Measurements from ENCODE around the gene YTHDC1. TPM values are rescaled to one million over a fixed set of nuclear protein-coding genes. Genes with fewer than 3 reads are reported as not detected.
"Not testable (repeated sequence)": the region's sequence is repeated elsewhere in the genome, so short reads cannot be mapped to it uniquely, and the experiment has no call there.

YTHDC1 gene
- total RNA-seq, 1 donor from 2014 or later = 46.1 TPM

DNA sequence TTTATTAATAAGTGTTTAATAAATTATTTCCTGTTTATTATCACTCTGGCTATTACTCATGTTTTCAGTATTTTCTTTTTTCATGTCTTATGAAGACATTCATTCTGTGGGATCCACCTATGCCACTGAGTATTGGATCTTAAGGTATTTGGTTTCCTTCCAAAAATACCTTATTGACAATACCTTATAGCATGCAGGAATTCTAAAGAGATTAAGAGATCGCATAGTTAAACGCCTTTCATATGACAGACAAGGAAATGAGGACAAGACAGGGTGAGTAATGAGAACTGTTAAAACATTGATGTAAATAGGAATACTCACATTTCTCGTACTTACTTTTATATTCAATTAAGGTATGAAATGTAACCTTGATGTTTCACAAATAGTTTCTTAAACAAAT lies 66.2 kb downstream of the YTHDC1 start:
- H3K36me3 ChIP-seq (ENCODE audit: control insufficient read depth, insufficient read depth, low read length) = no peaks in the 10 kb centered on the region
- TF ChIP-seq, protein P1, sequence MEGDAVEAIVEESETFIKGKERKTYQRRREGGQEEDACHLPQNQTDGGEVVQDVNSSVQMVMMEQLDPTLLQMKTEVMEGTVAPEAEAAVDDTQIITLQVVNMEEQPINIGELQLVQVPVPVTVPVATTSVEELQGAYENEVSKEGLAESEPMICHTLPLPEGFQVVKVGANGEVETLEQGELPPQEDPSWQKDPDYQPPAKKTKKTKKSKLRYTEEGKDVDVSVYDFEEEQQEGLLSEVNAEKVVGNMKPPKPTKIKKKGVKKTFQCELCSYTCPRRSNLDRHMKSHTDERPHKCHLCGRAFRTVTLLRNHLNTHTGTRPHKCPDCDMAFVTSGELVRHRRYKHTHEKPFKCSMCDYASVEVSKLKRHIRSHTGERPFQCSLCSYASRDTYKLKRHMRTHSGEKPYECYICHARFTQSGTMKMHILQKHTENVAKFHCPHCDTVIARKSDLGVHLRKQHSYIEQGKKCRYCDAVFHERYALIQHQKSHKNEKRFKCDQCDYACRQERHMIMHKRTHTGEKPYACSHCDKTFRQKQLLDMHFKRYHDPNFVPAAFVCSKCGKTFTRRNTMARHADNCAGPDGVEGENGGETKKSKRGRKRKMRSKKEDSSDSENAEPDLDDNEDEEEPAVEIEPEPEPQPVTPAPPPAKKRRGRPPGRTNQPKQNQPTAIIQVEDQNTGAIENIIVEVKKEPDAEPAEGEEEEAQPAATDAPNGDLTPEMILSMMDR (IDR thresholded peaks at IDR 0.05; ENCODE audit: insufficient read depth, low read length, poor library complexity, severe bottlenecking) = no peak
- no peak for DNase-seq (ENCODE audit: low read depth)
- H3K27me3 ChIP-seq (ENCODE audit: control insufficient read depth, insufficient read depth, low read length) = no peaks in the 10 kb centered on the region
- H3K4me3 ChIP-seq (ENCODE audit: low read depth, low read length) = no peak overlapping the region

- TF ChIP-seq, protein P1 (IDR thresholded peaks at IDR 0.05; ENCODE audit: insufficient read depth, low read length, poor library complexity, severe bottlenecking) = no peak
- no peak overlapping the region for H3K4me3 ChIP-seq (ENCODE audit: low read depth, low read length)
- H3K27me3 ChIP-seq (ENCODE audit: control insufficient read depth, insufficient read depth, low read length) = no peaks in the 10 kb centered on the region
- no peak for DNase-seq (ENCODE audit: low read depth)
- no peaks in the 10 kb centered on the region for H3K36me3 ChIP-seq (ENCODE audit: control insufficient read depth, insufficient read depth, low read length)
These were observed 66.8 kb downstream of the YTHDC1 start for GRCh38 chr4:68283095-68283494.

GRCh38 chr4:68281796-68282740 lies 67.8 kb downstream of the YTHDC1 start:
- H3K36me3 ChIP-seq (ENCODE audit: control insufficient read depth, insufficient read depth, low read length); DNase-seq (ENCODE audit: low read depth); H3K27me3 ChIP-seq (ENCODE audit: control insufficient read depth, insufficient read depth, low read length); H3K4me3 ChIP-seq (ENCODE audit: low read depth, low read length): not testable (repeated sequence)

DNA sequence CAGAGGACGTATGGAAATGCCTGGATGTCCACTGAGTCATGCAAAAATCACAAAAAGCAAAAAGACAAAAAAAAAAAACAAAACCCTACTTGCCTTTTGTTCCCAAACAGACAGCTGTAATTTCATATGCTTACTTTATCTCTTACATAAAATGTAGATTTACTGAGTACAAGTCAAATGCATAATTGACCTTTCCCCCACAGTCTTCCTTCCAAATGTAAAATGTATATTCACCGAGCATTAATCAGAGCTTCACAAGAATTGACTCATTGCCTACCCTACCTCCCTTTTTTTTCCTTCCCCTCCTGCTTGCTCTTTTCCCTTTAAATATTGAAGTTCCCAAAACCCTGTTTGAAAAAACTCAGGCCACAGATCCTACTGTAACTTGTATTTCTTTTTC lies 71.9 kb downstream of the YTHDC1 start:
- TF ChIP-seq, protein P1 (IDR thresholded peaks at IDR 0.05; ENCODE audit: insufficient read depth, low read length, poor library complexity, severe bottlenecking) = no peak
- DNase-seq (ENCODE audit: low read depth) = no peak
- Histone ChIP-seq H3K36me3 (ENCODE audit: control insufficient read depth, insufficient read depth, low read length) (no peaks in the 10 kb centered on the region), H3K27me3 (ENCODE audit: control insufficient read depth, insufficient read depth, low read length) (no peaks in the 10 kb centered on the region), H3K4me3 (ENCODE audit: low read depth, low read length) (no peak overlapping the region)

DNA sequence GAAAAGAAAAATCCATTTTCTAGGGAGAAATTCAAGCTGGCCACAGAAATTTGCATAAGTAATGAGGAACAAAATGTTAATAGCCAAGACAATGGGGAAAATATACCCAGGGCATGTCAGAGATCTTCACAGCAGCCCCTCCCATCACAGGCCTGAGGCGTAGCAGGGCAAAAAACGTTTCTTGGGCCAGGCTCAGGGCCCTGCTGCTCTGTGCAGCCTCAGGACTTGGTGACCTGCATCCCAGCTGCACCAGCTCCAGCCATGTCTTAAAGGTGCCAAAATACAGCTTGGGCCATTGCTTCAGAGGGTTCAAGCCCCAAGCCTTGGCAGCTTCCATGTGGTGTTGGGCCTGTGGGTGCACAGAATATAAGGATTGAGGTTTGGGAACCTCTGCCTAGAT lies 72.3 kb downstream of the YTHDC1 start:
- DNase-seq (ENCODE audit: low read depth) = no peak
- Histone ChIP-seq H3K4me3 (ENCODE audit: low read depth, low read length) (no peak overlapping the region), H3K36me3 (ENCODE audit: control insufficient read depth, insufficient read depth, low read length) (no peaks in the 10 kb centered on the region), H3K27me3 (ENCODE audit: control insufficient read depth, insufficient read depth, low read length) (no peaks in the 10 kb centered on the region)
- TF ChIP-seq, protein P1 (IDR thresholded peaks at IDR 0.05; ENCODE audit: insufficient read depth, low read length, poor library complexity, severe bottlenecking) = no peak

GRCh38 chr4:68272860-68273259 lies 77.0 kb downstream of the YTHDC1 start:
- TF ChIP-seq, protein P1 (IDR thresholded peaks at IDR 0.05; ENCODE audit: insufficient read depth, low read length, poor library complexity, severe bottlenecking) = no peak
- Histone ChIP-seq H3K4me3 (ENCODE audit: low read depth, low read length) (no peak overlapping the region), H3K36me3 (ENCODE audit: control insufficient read depth, insufficient read depth, low read length) (no peaks in the 10 kb centered on the region), H3K27me3 (ENCODE audit: control insufficient read depth, insufficient read depth, low read length) (no peaks in the 10 kb centered on the region)
- no peak for DNase-seq (ENCODE audit: low read depth)
